HG03520 (cell line): Measurements from ENCODE around the gene SPSB1.

Experiments
- ATAC-seq: cut with Tn5 transposase; IDR thresholded peaks from one replicate; pipeline ENCODE4 v1.9.1; 2021; ENCODE audit warnings: mild to moderate bottlenecking, moderate library complexity; ENCODE audit not compliant: unreplicated experiment

Gene SPSB1

GRCh38 chr1:9340864-9341263, 48.2 kb downstream of the SPSB1 start:
- no peak for ATAC-seq

DNA sequence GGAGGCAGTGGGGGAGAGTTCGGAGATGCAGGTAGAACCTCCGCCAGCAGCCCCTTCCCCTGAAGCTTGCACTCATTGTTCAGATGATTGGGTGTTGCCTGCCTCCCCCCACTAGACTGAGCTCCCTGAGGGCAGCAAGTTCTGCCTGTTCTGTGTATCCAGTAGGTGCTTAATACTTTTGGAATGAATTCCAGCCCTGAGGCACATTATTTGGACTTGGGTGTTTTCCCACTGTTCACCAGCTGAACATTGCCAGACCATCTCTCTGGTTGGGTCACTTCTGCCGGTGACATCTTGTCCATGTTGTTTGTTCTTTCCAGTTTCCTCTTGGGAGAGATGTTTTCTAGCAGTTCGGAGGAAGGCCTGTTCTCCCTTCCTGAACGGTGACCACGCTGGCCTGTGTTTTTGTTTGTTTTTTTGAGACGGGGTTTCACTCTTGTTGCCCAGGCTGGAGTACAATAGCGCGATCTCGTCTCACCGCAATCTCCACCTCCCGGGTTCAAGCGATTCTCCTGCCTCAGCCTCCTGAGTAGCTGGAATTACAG, 48.7 kb downstream of the SPSB1 start:
- no peak for ATAC-seq

DNA sequence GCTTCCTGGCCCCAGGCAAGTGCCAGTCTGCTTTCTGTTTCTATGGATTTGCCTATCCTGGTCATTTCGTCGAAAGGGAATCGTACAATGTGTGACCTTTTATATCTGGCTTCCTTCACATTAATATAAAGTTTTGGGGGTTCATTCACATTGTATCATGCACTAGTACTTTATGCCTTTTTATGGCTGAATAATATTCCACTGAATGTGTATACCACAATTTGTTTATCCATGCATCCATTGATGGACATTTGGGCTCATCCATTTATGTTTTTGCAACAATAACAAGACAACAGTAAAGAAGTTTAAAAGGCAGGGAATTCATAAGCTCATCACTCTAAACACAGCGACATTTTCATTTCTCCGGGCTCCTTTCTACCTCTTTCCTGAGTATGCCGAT, 50.6 kb downstream of the SPSB1 start:
- no peak for ATAC-seq

- no peak for ATAC-seq
Measured at GRCh38 chr1:9344426-9345200, 51.9 kb downstream of the SPSB1 start.

- no peak for ATAC-seq
Measured at GRCh38 chr1:9345471-9345870, 52.8 kb downstream of the SPSB1 start.

DNA sequence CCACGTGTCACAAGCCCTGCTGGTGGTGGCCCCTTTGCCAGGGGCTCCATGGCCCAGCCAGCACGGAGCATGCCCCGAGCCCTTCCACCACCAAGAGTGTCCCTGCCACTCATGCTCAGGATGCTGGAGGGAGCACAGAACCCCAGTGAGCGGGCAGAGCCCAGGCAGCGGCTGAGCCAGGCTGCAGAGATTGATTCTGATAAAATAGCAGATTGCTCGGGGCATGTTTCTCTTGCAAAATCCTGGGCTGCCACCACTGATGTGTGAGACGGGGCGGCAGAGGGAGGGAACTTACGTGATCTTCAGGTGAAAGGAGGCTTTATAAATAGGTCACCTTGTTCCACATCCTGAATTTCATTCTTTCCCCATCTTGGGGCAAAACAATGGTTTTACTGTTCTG, 53.2 kb downstream of the SPSB1 start:
- ATAC-seq: no peak

GRCh38 chr1:9346566-9346965, 53.9 kb downstream of the SPSB1 start:
- ATAC-seq: no peak

- ATAC-seq: no peak
Measured at GRCh38 chr1:9347095-9347850, 54.6 kb downstream of the SPSB1 start.

- ATAC-seq: no peak
Measured at GRCh38 chr1:9349331-9349851, 56.7 kb downstream of the SPSB1 start.

- ATAC-seq: no peak
Measured at GRCh38 chr1:9350013-9350908, 57.6 kb downstream of the SPSB1 start.

DNA sequence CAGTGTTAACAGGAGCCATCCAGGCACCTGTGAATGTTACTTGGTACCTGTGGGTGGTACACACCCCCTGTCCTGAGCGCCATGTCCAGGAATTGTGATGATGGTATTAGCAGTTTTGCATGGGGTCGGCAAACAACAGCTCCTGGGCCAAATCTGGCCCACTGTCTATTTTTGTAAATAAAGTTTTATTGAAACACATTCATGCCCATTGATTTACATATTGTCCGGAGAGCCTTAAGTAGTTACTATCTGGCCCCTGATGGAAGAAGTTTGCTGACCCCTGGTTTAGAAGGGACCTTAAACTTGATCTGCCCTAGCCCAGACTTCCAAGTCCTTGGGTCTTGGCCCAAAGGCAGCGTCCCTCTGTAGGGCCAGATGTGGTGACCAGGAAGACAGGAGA, 58.3 kb downstream of the SPSB1 start:
- no peak for ATAC-seq

DNA sequence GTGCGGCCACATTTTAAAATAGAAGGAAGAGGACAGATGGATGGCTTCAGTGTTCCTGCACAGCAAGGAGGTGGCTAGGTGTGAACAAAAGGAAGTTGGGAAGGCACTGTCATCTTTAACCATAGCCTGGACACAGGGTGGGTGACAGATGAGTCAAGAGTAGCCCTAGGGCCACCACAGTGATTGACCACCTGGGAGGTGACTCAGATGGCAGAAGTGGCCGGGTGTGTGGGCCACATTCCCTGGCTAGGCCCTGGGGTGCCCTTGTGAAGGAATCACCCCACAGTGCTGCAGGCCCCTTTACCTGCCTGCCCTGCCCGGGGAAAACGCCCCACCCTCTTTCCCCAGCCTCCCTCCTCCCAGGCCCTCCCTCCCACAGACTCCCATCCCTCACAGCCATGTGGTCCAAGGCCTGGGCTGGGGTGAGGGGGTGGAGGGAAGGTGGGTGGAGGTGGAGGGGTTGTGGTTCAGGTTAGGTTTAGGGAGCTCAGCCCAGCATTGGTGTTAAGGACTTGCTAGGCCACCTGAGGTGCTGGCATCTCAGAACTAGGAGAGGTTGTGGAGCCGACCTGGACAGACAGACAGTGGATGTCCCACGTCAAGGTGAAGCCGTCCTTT, 59.1 kb downstream of the SPSB1 start:
- ATAC-seq: no peak

DNA sequence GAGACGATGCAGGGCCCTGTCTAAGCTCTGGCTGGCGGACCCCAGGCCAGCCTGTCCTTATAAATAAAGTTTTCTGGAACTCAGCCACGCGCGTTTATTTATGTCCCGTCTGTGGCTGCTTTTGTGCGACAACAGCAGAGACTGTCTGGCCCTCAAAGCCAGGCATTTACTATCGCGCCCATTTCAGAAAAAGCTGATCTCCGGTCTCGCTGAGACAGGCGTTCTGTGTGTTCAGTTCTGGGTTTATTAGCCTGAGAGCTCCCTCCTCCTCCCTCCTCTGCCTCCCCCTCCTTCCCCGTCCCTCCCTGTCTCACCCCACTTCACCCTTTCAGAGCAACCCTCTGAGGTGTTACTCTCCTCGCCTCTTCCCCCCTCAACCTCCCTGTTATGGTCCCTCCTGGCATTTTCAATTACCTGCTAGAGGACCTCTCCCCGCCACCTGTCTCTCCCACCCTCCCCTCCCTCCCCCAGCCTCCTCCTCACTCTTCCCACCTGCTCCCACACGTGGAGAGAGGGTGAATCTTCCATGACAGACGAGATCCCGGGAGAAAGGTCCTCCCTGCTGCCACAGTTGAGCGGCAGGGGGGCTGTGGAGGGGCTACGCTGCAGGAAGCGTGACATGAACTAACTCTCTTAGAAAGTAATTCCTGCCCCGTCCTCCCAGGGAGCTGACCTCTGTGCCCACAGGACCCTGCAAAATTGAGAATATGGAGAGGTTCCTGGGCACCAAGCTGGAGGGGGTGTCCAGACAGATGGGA, 59.9 kb downstream of the SPSB1 start:
- ATAC-seq: no peak

GRCh38 chr1:9355503-9355902, 62.8 kb downstream of the SPSB1 start:
- ATAC-seq: no peak

DNA sequence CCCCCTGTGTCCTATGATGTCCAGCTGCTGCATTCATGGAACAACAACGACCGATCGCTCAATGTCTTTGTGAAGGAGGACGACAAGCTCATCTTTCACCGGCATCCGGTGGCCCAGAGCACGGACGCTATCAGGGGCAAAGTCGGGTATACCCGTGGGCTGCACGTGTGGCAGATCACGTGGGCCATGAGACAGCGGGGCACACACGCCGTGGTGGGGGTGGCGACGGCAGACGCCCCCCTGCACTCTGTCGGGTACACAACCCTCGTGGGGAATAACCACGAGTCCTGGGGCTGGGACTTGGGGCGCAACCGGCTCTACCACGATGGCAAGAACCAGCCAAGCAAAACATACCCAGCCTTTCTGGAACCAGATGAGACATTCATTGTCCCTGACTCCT, 63.3 kb downstream of the SPSB1 start:
- no peak for ATAC-seq

DNA sequence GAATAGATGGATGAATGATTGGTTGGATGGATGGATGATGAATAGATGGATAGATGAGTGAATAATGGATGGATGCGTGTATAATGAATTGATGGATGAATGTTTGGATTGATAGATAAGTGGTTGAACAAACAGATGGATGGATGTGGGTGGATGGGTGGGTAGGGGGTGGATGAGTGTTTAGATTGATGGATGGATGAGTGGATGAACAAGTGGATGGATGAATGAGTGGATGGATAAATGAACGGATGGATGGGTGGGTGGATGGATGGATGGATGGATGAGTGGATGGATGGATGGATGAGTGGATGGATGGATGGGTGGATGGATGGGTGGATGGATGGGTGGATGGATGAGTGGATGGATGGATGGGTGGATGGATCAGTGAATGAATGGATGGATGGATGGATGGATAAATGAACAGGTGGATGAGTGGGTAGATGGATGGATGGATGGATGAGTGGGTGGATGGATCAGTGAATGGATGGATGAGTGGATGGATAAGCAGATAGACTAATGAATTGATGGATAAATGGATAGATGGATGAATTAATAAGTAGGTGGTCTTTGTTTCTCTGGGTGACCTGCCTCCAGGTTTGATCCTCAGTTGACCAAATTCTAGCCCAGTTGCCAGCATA, 64.3 kb downstream of the SPSB1 start:
- no peak for ATAC-seq

DNA sequence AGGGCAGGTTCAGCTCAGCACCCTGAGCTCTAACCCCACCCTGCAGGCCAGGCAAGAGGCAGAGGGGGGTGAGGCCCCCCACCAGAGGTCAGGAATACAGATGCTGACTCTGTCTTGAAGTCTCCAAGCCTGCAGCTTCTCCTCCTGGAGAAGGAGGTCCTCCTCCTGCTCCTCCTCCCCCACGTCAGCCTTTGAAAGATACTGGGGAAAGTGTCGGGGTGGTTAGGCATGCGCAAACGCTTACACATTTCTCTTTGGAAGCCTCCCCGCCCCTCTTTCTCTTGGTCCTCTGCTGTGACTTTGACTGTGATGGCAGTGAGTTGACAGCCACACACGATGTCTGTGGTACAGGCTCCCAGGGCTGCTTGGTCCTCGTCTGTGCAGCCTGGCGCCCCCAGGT, 65.3 kb downstream of the SPSB1 start:
- no peak for ATAC-seq

DNA sequence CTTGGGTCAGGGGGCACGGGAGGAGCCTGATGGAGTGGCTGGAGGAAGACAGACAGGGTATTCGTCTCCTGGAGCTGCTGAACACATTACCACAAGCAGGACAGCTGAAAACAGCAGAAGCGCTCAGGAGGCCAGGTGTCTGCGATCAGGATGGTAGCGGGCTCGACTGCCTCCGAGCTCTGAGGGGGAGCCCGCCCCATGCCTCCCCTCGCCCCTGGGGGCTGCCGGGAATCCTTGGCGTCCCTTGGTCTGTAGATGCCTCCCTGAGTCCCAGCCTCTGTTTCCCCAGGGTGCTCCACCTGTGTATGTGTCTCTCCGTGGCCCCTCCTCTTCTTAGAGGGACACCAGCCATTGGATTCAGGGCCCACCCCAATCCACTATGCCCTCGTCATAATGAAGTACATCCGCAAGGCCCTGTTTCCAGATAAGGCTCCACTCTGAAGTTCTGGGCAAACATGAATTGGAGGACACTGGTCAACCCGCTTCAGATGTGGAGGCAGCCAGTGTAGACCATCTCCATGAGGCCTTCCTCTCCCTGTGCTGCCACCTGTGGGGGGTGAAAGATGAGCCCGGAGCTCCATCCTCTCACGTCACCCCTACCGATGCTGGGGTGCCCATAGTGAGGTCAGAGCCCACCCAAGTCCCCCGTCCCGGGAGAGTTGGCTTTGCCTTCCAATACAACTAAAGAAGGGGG, 67.8 kb downstream of the SPSB1 start:
- ATAC-seq: no peak
